ENCODE results near the gene MYT1.
"Not testable (repeated sequence)": the region's sequence is repeated elsewhere in the genome, so short reads cannot be mapped to it uniquely, and the experiment has no call there.

MYT1 gene

DNA sequence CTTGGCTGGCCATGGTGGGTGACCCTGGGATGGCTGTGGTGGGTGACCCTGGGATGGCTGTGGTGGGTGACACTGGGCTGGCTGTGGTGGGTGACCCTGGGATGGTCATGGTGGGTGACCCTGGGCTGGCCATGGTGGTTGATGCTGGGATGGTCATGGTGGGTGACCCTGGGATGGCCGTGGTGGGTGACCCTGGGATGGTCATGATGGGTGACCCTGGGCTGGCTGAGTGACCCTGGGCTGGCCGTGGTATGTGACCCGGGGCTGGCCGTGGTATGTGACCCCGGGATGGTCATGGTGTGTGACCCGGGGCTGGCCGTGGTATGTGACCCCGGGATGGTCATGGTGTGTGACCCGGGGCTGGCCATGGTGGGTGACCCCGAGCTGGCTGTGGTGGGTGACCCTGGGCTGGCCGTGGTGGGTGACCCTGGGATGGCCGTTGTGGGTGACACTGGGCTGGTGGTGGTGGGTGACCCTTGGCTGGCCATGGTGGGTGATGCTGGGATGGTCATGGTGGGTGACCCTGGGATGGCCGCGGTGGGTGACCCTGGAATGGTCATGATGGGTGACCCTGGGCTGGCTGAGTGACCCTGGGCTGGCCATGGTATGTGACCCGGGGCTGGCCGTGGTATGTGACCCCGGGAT, 70.8 kb downstream of the MYT1 start:
- DNase-seq, result not testable (repeated sequence)

DNA sequence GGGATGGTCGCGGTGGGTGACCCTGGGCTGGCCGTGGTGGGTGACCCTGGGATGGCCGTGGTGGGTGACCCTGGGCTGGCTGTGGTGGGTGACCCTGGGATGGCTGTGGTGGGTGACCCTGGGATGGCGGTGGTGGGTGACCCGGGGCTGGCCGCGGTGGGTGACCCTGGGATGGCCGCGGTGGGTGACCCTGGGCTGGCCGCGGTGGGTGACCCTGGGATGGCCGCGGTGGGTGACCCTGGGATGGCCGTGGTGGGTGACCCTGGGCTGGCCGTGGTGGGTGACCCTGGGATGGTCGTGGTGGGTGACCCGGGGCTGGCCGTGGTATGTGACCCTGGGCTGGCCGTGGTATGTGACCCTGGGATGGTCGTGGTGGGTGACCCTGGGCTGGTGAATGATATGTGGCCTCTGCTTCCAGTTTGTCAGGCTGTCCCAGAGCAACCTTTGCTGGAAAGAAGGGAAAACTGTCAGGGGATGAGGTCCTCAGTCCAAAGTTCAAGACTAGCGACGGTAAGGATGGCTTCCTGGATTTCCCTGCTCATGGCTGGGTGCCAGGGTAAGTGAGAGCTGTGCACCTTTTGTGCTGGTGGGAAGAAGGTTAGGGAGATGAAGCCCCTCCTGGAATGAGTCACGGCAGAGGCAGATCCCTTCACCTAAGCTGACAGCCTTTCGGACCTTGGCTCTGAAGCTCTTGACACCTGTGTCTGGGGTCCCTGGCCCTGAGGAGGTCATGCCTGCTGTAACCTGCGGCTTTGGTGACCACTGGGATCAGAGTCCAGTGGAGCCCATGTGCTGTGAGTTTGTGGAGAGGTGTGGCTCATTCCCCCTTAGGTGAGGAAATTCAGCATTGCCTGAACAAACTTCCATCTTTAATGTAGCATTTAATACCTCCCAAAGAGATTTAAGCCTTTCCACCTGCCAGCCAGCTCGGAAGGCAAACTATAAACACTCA, 72.2 kb downstream of the MYT1 start:
- no peak for DNase-seq

DNA sequence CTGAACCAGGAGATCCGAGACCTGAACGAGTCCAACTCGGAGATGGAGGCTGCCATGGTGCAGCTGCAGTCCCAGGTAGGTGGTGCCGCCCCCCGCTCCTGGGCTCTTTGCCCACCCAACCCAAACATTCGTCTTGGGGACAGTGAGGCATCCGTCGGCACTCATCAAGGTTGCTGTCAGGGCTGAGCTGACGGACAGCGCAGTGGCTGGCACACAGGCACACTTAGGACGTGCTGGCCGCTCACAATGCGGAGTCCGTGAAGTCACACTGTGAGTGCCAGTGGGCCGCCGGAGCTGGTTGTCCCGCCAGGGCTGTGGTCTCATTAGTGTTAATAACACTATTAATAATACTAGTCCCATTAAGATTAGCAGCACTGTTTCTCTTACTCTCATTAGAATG, 73.1 kb downstream of the MYT1 start:
- no peak for DNase-seq

DNA sequence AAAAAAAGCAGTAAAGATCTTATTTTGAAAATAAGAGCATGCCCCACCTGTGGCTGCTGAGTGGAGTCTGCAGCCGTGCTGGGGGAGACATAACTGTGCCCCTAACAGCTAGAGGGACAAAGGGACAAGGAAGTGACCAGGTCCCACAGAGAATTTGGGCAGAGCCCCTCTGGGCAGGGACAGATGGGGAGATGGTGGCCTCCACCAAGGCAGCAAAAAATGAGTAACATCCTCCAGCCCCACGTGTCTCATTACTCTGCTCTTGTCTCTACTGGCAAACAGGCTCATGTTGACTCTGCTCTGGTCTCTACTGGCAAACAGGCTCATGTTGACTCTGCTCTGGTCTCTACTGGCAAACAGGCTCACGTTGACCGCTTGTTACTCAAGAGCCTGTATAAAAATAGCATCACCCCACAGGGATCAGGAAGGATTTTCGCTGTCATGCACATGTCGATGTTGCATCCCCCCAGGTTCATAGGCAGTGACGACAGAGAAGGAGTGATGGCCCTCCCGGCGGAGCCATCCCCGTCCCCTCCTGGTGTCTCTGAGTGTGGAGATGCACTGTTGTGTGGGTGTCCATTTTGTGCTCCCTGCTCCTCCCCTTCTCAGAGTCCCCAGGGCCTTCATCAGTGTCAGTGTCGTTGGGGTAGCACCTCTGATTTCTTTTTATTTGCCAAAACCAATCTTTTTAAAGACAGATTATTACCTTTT, 74.0 kb downstream of the MYT1 start:
- DNase-seq, result no peak

DNA sequence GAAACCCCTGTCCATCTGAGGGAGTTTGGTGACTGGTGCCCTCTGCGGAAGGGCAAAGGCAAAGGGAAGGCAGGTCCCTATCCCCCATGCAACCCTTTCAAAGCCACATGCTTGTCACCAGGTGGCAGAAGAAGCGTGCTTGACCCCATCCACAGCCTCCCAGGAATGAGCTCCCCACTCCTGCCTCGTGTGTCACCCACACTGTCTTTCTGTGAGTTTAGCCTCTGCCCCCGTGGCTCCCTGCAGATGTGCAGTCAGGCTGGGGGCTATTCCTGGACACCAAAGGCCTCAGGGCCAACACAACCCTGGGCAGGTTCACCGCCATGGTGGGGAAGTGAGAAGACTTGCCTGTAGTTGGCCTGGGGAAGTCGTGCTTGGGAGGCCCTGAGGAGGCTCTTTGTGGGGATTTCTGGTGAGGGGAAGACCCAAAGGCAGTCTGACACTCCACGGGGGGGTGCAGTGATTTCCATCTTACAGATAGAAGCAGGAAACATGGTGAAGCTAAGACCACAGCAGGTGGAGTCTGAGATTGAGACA, 74.7 kb downstream of the MYT1 start:
- DNase-seq, result no peak

DNA sequence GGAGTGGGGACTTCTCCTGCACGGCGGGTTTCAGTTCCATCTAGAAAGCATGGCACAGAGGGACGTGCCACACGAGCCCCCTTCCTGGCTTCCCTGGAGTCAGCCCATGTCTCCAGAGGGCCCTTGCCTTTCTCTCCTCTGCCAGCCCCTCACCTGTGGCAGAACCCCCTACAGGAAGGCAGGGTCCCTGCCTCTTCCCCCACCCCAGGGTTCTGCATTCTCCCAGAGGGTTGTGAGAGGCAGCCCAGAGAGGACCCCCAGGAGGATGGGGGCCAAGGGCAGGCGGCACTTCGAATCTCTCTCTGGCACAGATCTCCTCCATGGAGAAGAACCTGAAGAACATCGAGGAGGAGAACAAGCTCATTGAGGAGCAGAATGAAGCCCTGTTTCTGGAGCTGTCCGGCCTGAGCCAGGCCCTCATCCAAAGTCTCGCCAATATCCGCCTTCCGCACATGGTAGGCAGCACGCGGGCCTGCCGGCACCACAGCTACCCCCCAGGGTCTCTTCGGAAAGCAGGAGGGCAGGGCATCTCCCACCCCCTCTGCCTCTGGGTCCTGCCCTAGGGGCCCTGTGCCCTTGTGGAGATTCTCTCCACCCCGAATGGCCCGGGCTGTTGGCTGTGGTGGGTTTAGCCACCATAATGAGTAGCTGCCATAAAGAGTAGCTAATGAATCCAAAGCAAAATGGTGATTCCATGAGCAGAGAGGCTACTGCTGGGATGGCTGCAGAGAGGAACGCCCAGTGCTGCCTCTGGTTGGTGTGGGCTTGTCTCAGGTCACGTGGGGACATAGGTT, 75.4 kb downstream of the MYT1 start:
- no peak for DNase-seq

DNA sequence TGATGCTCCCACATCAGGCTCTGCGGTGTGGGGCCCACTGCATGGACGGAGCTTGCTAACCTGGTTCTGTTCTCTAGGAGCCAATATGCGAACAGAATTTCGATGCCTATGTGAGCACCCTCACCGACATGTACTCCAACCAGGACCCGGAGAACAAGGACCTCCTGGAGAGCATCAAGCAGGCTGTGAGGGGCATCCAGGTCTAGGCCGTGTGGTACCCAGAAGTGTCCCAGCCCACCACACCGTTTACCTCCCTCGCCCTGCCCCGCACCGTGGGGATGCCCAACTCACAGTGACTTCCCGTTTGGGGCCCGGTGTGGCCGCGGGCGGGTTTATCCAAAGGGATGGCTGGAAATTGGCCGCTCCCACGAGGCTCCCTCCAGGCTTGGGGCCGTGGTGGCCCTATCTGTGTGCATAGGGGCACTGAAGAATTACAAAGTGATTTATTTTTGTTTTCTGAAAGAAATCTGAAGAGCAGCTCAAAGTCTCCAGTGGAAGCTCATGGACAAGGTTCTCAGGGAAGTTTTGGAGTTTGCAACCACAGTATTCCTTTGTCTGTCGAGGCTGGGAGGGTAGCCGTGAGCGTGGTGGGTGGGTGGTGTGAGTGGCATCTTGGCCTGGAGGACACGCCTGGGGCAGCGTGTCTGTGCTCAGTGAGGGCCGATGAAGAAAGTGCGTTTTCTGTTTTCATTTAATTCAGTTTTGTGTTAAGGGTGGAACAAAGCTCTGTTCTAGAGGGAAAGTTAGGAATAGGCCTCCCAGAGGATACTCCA, 76.2 kb downstream of the MYT1 start:
- no peak for DNase-seq

DNA sequence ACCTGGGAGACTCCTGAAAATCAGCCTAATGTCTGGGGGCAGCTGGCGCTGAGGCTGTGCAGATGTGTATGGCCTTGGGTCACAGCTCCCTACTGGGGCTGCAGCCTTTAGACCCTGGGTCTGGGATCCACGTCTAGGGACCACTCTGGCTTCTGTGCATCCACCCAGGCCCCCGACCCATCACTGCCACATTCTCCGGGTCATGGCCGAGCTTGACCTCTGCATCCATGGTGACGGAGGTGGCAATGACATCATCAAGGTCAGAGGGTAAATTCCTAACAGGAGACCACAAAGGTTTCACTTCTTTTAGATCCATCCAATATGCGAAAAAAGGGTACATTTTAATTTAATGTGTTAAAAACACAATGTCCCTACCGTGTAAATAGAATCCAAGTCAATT, 76.8 kb downstream of the MYT1 start:
- no peak for DNase-seq

DNA sequence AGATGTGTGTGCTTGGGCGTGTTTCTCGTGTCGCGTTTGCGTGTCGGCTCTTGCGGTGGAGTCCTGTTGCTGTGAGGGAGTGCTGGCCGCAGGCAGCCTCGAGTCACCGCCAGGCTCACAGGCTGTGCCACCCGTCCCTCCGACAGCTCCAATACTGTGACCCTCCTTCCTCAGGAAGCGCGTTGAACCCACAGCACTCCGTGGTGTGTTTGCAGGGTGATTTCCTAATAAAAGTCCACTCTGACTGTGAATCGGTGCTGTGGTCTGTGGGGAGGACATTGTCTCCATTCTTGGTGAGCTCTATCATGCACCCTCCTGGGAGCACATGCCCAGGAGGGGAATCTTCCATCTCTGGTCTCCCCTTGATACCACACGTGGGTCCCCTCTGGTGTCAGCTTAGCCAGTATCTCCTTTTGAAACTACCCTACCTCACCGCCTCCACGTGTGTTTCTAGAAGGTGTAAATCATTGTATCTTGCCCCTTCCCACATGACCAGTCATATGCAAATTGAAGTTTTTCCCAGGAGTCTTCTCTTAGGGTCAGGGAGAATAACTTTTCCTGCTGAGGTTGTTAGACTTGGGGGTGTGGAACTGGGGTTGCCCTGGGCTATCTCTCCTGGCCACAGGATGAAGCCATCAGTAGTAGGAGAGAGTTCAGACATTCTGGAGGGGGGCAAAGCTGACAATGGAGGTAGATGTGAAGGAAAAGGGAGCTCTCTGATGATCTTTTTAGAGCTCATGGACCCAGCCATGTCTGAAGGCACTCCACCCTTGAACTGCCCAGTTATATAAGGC, 77.9 kb downstream of the MYT1 start:
- DNase-seq, result no peak

DNA sequence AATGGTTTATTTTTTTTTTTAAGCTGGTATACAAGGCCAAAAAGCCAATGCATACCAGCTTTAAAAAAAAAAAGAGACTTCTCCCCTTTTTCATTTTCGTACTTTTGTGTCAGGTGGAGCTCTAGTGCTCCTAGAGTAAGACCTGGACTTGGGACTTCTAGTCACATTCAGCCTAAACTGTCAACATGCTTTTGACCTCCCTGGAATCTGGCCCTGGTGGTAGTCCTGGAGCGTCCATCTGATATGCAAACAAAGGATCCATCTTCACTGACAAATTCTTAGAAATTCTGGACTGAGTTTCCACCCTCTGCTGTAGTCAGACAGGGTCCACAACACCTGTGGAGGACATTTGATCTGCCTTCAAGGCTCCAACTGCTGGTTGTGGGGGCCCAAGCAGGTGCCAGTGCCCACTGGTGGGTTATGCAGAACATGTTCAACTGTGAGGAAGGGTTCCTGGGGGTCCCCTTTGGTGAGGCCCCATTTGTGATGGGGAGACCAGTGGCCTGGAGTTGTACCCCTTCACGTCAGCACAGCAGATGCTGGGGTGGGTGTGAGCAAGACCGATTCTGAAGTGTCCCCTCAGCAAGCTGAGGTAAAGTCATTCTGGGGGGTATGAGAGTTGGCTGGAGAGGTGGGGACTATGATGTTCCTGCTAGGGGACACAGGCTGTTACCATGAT, 78.7 kb downstream of the MYT1 start:
- DNase-seq, result no peak

DNA sequence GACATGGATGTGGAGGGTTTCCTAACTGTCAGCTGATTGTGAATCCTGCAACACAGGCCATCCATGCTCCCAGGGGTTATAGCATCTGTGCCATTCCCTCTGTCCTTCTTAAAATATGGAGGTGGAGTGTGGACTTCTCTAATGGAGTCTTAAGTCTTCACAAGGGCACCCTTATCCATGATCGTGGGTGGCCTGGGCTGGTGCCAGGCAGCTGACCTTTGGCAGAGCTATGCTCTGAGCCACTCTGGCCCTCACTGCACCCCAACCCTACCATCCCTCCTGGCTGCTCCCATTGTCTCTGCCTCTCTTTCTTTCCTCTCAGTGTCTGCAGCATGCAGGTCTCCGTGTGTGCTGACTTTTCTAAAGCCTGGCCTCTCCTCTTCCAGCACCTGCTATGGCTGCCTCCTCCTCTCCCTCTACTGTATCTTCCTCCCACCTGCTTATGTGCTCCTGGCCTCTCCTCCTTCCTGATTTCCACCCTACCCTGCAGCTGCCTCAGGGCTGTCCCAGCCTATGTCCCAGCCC, 80.1 kb downstream of the MYT1 start:
- DNase-seq, result no peak

DNA sequence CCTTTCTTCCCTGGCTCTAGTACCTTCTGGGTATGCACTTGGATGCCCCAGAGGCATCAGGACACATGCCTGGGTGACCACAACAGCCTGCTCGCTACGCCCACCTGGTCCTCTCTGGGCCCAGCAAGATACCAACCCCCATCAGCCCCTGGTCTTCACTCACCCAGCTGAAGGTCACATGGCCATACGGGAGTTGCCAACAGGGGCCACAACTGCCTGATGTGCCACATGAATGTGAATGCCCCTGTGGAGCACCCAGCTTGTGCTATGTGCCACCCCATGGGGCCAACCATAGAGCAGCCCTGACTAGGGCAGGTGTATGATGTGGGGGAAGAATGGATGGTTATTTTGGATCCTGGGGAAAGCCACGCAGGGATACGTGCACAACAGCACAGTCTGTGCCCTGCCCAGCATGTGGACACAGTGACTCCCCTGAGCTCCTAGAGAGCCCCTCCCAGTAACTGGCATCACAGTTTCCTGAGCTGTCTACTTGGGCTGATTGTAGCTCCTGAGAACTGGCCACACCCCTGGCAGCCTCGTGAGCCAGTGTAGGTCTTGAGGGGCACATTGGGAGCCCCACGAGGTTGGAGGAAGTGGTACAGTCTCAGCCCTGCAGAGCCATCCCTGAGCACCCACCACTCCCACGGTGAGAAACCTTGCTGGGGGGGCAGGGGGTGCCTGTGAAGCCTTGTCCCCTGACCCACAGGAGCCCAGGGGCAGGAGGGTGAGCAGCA, 80.8 kb downstream of the MYT1 start:
- no peak for DNase-seq

DNA sequence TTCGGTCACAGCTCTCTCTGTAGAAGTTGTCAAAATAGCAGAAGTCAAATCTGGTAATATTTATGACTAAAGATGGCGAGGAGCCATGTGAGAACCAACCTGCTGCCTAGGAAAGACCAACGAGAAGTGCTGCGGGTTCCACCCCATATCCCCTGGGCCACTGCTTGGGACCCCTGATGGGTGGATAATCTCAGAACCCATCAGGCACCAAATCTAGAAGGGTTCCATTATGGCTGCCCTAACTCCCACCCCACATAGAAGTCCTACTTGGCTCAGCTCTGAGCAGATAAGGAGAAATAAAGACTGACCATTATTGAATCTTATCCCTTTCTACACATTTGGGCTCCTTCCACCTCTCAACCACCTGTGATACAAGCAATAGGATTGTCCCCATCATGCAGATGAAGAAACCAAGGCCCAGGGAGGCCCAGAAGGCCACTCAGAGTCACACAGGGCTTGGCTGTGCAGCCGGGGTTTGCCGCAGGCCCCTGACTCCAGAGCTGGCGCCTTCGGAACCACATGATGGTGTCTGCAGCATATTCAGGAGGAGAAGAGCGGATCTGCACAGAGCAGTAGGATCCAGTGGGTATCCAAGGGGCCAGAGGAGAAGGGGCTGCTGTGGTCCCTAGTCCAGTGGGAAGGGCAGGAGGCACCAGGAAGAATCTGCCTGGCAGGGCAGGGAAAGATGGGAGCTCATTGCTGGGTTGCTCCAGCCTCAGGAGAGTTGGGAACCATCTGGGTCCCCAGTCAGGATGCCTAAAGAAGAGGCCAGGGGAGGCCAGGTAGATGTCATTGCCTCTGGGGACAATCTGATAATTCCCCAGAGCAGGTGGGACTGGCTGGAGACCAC, 81.7 kb downstream of the MYT1 start:
- no peak for DNase-seq

DNA sequence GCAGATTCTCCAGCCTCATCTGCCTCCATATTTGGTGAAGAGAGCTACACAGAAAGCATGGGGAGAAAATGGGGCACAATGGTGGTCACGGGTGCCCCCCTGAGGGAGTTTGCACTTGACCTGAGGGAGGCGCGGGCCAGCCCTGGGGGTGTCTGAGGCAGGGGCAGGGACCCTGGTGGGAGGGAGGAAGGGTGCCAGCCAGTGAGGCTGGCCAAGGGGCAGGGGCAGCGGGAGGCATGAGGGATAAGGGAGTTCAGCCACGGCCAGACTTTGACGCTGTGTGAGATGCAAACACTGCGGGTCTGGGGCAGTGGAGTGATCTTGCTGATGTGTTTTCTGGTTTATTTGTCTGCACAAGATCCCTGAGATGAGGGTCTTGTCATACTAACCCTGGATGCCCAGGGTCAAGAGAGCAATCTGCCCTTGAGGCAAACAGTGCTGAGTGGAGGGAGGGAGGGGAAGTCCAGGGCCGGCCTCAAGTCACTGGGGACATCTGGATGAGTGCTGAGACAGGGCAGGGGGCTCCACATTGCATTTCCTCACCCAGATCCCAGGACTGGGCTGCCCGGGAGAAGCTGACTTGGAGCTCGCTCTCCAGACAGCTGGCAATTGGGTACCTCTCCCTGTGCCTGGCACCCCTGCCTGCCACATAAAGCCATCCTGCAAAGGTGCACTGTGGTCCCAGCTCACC, 82.5 kb downstream of the MYT1 start:
- no peak for DNase-seq

DNA sequence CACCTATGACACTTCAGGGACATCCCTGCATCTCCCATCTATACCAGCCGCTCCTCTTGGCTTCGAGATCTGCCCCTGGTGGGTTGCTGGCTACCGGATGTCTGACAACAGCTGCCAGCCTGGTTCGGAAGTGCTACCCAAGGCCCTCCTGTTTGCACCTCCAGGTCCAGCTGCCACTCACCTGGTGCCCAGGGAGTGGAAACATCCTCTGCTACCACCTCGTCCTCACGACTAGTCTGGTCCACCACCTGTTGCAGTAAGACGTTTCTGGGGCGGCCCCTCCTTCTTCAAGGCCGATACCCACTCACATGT, 83.0 kb downstream of the MYT1 start:
- no peak for DNase-seq

DNA sequence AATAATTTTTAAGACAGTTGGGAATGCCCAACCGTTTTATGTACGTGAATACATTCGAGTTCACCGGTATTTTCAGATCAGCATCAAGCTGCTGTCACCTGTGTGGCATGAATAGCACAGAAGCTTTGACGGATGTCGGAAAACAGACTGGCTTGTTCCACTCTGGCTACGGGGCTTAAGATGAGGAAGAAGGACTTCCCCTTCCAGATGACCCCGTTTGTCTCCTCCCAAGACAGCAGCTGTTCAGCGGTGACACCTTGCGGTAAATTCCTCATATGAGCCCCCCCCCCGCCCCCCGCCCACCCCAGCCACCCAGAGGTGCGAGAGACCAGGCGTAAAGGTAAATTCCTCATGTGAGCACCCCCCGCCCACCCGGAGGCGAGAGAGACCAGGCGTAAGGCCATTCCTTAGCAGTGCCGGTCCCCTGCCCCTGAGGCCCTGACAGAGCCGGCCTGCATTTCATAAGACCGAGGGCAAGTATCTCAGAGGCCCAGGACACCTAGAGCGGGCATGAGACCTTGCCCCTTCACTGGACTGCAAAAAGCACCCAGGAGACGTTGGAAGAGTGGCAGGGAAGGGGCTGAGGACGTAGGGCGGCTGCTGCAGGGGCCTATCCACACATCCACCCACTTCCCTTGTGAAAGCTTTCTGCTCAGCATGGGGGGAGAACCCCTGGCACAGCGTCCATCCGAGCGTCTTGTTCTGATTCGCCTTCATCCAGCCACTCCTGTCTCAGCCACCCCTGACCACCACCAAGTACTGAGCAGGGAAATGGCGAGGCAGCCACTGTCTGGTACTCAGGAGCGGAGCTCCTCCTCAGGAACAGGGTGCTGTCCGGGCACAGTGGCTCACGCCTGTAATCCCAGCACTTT, 84.0 kb downstream of the MYT1 start:
- no peak for DNase-seq

DNA sequence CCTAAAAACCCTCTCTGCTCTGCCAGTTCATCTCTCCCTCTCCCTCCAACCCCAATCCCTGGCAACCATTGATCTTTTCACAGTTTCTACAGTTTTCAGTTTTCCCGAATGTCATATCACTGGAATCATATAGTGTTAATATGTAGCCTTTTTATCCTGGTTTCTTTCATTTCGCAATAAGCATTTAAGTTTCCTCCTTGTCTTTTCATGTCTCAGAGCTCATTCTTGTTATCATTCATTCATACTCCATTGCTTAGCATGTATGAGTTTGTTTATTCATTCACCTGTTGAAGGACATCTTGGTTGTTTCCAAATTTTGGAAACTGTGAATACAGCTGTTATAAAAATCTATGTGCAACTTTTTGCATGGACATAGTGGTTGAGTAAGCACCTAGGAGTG, 85.8 kb downstream of the MYT1 start:
- no peak for DNase-seq
